Caco-2 (cell line): ENCODE measurements around the gene SAMD4A. TPM values are rescaled to one million over a fixed set of nuclear protein-coding genes. Genes with fewer than 3 reads are reported as not detected.

Experiments
- BruUV-seq: library from RNA; stranded (reverse); fragments of 400-500 nt; replicated peaks from 2 replicates; lab custom pipeline; 2021; lab: Mats Ljungman, UMichigan
- CTCF ChIA-PET: fragments of 300-600 bp; sonication (Branson Sonifier 250); formaldehyde crosslinking; loops from one replicate; lab custom pipeline; 2022; ENCODE audit warnings: antibody characterized with exemption; lab: Charles Lee
- POLR2A ChIA-PET: fragments of 300-600 bp; sonication (Branson Sonifier 250); formaldehyde crosslinking; loops from one replicate; lab custom pipeline; 2022; ENCODE audit warnings: antibody characterized with exemption; lab: Charles Lee
- DNase-seq, 2 experiments: peaks; one replicate each; pipeline versions ENCODE4 v3.0.0 to v3.0.0-alpha.2; 2020 to 2022
- H3K27me3 ChIP-seq: replicated peaks from 2 replicates; pipeline ENCODE4 v1.6.0; 2011; ENCODE audit warnings: low read length; ENCODE audit not compliant: control insufficient read depth, insufficient read depth
- H3K36me3 ChIP-seq: 2 replicates; pipeline ENCODE4 v1.5.1; 2011; ENCODE audit warnings: low read length; ENCODE audit not compliant: control insufficient read depth, insufficient read depth
- H3K4me1 ChIP-seq: fragments of 250-450 bp; sonication (Bioruptor Pico); 2 replicates; pipeline ENCODE4 v1.5.1; 2020; ENCODE audit warnings: mild to moderate bottlenecking
- H3K4me3 ChIP-seq: 2 replicates; pipeline ENCODE4 v1.5.1; 2011; ENCODE audit warnings: low read depth, mild to moderate bottlenecking, control low read depth, low read length
- H3K9me3 ChIP-seq: fragments of 250-450 bp; sonication (Bioruptor Pico); 2 replicates; pipeline ENCODE4 v1.5.1; 2020; ENCODE audit warnings: mild to moderate bottlenecking, moderate library complexity
- H3K27ac Mint-ChIP-seq: one replicate; pipeline ENCODE4 v1.8.0; 2022; ENCODE audit warnings: mixed read lengths; ENCODE audit not compliant: unreplicated experiment
- H3K27me3 Mint-ChIP-seq: one replicate; pipeline ENCODE4 v1.8.0; 2022; ENCODE audit warnings: mixed read lengths; ENCODE audit not compliant: insufficient read depth, unreplicated experiment
- H3K36me3 Mint-ChIP-seq: one replicate; pipeline ENCODE4 v1.8.0; 2022; ENCODE audit warnings: mild to moderate bottlenecking, mixed read lengths; ENCODE audit not compliant: insufficient read depth, unreplicated experiment
- H3K4me1 Mint-ChIP-seq: one replicate; pipeline ENCODE4 v1.8.0; 2022; ENCODE audit warnings: low read depth, mixed read lengths; ENCODE audit not compliant: unreplicated experiment
- H3K4me3 Mint-ChIP-seq: one replicate; pipeline ENCODE4 v1.8.0; 2022; ENCODE audit warnings: mild to moderate bottlenecking, moderate library complexity, mixed read lengths; ENCODE audit not compliant: unreplicated experiment
- H3K9me3 Mint-ChIP-seq: one replicate; pipeline ENCODE4 v1.8.0; 2022; ENCODE audit warnings: mixed read lengths; ENCODE audit not compliant: unreplicated experiment
- intact Hi-C: fragments of 100-400 bp; cut with micrococcal nuclease; formaldehyde crosslinking; loops from one replicate; pipeline ENCODE4 v1.10.0; 2022; ENCODE audit not compliant: unreplicated experiment
- total RNA-seq: library from RNA; stranded (reverse); gene quantifications from 2 replicates; pipeline ENCODE4 v1.2.3, GENCODE V29; 2022
- TF ChIP-seq, protein P1 (sequence below), 2 experiments: fragments of 200-600 bp in 1 of 2; IDR thresholded peaks; 1 replicate in 1 of 2; 2 replicates in 1 of 2; pipeline versions ENCODE4 v1.5.1 to v1.8.0; 2011 to 2022; ENCODE audit warnings: antibody characterized with exemption in 1 of 2, control low read depth in 1 of 2, inconsistent platforms in 1 of 2, low read depth in 1 of 2, low read length in 1 of 2, mild to moderate bottlenecking in 1 of 2, moderate library complexity in 1 of 2; ENCODE audit not compliant: insufficient read depth in 1 of 2, severe bottlenecking in 1 of 2, unreplicated experiment in 1 of 2

SAMD4A gene
- total RNA-seq, 1 experiment from 2014 or later, result 60.8 TPM

DNA sequence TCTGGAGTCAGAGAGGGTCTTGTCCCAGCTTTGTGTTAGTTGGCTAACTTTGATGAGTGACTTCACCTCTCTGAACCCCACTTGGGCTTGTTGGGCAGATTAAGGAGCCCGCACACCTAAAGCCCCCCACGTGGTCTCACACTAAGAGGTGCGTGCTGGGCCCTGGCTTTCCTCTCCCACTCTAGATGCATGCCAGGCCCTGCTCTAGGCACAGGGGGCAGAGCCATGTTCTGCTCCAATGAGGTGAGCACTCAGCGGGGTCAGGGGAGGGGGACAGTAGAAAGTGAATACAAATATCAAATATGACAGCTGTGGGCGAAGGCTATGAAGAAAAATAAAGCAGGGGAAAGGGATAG is 216.7 kb downstream of the SAMD4A start:
- POLR2A ChIA-PET, result no interaction called here
- intact Hi-C loops, result no loop called here
- no peak overlapping the region for H3K4me3 Mint-ChIP-seq
- CTCF ChIA-PET, result interaction anchor here (0.6 kb wide), 1 partner anchor 889 kb away, joined by 3 read pairs; no protein-coding TSS in a partner anchor
- H3K4me3 ChIP-seq, result no peak overlapping the region
- no peaks in the 10 kb centered on the region for H3K4me1 Mint-ChIP-seq
- no peaks in the 10 kb centered on the region for H3K36me3 ChIP-seq
- TF ChIP-seq, protein P1, sequence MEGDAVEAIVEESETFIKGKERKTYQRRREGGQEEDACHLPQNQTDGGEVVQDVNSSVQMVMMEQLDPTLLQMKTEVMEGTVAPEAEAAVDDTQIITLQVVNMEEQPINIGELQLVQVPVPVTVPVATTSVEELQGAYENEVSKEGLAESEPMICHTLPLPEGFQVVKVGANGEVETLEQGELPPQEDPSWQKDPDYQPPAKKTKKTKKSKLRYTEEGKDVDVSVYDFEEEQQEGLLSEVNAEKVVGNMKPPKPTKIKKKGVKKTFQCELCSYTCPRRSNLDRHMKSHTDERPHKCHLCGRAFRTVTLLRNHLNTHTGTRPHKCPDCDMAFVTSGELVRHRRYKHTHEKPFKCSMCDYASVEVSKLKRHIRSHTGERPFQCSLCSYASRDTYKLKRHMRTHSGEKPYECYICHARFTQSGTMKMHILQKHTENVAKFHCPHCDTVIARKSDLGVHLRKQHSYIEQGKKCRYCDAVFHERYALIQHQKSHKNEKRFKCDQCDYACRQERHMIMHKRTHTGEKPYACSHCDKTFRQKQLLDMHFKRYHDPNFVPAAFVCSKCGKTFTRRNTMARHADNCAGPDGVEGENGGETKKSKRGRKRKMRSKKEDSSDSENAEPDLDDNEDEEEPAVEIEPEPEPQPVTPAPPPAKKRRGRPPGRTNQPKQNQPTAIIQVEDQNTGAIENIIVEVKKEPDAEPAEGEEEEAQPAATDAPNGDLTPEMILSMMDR (IDR thresholded peaks at IDR 0.05; ENCODE audit: insufficient read depth in 1 of 2, low read depth in 1 of 2, low read length in 1 of 2, severe bottlenecking in 1 of 2, unreplicated experiment in 1 of 2), result no peak
- no TSS peak for BruUV-seq
- H3K36me3 Mint-ChIP-seq, result peaks cover 87% of the 10 kb centered on the region
- DNase-seq, result no peak
- H3K27me3 Mint-ChIP-seq, result no peaks in the 10 kb centered on the region
- no peaks in the 10 kb centered on the region for H3K27me3 ChIP-seq
- H3K4me1 ChIP-seq, result no peaks in the 10 kb centered on the region
- peak overlapping the region; percentile 22 for H3K27ac Mint-ChIP-seq
- H3K9me3 Mint-ChIP-seq, result no peaks in the 10 kb centered on the region
- H3K9me3 ChIP-seq, result no peaks in the 10 kb centered on the region

- no peaks in the 10 kb centered on the region for H3K27me3 Mint-ChIP-seq
- peak overlapping the region; percentile 22 for H3K27ac Mint-ChIP-seq
- H3K36me3 Mint-ChIP-seq, result peaks cover 87% of the 10 kb centered on the region
- intact Hi-C loops, result no loop called here
- Histone ChIP-seq H3K27me3 (no peaks in the 10 kb centered on the region), H3K9me3 (no peaks in the 10 kb centered on the region), H3K4me3 (no peak overlapping the region), H3K36me3 (no peaks in the 10 kb centered on the region), H3K4me1 (no peaks in the 10 kb centered on the region)
- TF ChIP-seq, protein P1 (IDR thresholded peaks at IDR 0.05; ENCODE audit: insufficient read depth in 1 of 2, low read depth in 1 of 2, low read length in 1 of 2, severe bottlenecking in 1 of 2, unreplicated experiment in 1 of 2), result no peak
- ChIA-PET POLR2A (no interaction called here), CTCF (no interaction called here)
- H3K9me3 Mint-ChIP-seq, result no peaks in the 10 kb centered on the region
- no peak for DNase-seq
- H3K4me3 Mint-ChIP-seq, result no peak overlapping the region
- no TSS peak for BruUV-seq
- H3K4me1 Mint-ChIP-seq, result no peaks in the 10 kb centered on the region
Measured at GRCh38 chr14:54784060-54784459, 217.1 kb downstream of the SAMD4A start.

DNA sequence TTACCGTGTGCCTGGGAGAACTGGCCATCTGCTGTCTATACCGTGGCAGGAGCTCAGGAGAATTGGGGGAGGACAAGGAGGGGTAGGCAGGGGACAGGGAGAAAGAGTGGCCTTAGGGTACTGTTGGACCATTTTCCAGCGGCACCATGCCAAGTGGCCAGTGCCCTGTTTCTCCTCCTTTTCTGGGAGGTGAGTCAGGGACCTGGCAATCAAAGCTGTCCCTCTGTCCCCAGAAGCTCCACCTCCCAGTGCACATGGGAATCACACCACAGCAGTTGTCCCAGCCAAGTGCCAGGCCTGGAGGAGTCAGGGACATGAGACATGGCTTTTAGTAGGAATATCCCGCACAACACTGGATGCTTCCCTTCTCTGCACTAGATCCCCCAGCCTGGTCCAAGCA is 217.7 kb downstream of the SAMD4A start:
- no peak overlapping the region for H3K27ac Mint-ChIP-seq

More for the DNA sequence above, 217.7 kb downstream of the SAMD4A start:
- H3K4me1 Mint-ChIP-seq, result no peaks in the 10 kb centered on the region
- intact Hi-C loops, result no loop called here
- H3K36me3 Mint-ChIP-seq, result peaks cover 91% of the 10 kb centered on the region
- Histone ChIP-seq H3K36me3 (no peaks in the 10 kb centered on the region; the same call in 1 of the 2 replicates), H3K4me1 (no peaks in the 10 kb centered on the region), H3K4me3 (no peak overlapping the region), H3K9me3 (no peaks in the 10 kb centered on the region), H3K27me3 (no peaks in the 10 kb centered on the region)
- H3K27me3 Mint-ChIP-seq, result no peaks in the 10 kb centered on the region
- CTCF ChIA-PET, result interaction anchor here (0.5 kb wide), 1 partner anchor 220 kb away, joined by 3 read pairs; no protein-coding TSS in a partner anchor
- TF ChIP-seq, protein P1 (IDR thresholded peaks at IDR 0.05; ENCODE audit: insufficient read depth in 1 of 2, low read depth in 1 of 2, low read length in 1 of 2, severe bottlenecking in 1 of 2, unreplicated experiment in 1 of 2), result no peak
- no peak overlapping the region for H3K4me3 Mint-ChIP-seq
- peak in 1 of 2 experiments; percentile 19 for DNase-seq
- no peaks in the 10 kb centered on the region for H3K9me3 Mint-ChIP-seq
- POLR2A ChIA-PET, result no interaction called here
- no TSS peak for BruUV-seq
